Epidermal melanocyte (primary cell): Measurements from ENCODE around the gene ADAT3.
"Not testable (repeated sequence)": the region's sequence is repeated elsewhere in the genome, so short reads cannot be mapped to it uniquely, and the experiment has no call there.

Experiments used
- DNase-seq: peaks from one replicate; pipeline ENCODE4 v3.0.0; 2011; ENCODE audit warnings: low spot score; ENCODE audit not compliant: insufficient read length

ADAT3 gene

DNA sequence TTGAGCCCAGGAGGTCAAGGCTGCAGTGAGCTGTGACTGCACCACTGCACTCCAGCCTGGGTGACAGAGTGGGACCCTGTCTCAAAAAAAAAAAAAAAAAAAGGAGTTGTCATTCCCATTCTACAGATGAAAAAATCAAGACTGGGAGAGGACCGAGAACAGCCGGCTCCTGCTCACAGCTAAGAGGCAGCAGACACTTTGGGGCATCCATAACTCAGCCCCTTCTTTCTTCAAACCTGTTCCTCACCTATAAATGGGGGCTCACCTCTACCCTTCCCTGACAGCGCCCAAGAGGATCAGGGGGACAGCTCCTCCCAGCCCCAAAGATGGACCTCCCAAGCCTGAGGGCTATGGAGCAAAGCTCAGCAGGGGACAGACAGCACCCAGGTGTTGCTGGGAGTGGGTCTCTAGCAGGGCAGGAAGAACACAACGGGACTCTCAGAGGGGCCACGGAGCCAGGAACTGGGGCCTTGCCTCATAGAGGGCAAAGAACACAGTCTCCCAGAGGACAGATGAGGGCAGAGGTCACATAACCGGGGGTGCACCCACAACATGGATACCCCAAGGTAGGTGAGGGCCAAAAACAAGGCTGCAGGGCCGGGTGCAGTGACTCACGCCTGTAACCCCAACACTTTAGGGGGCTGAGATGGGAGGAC is 38.4 kb upstream of the ADAT3 start:
- DNase-seq: no peak

DNA sequence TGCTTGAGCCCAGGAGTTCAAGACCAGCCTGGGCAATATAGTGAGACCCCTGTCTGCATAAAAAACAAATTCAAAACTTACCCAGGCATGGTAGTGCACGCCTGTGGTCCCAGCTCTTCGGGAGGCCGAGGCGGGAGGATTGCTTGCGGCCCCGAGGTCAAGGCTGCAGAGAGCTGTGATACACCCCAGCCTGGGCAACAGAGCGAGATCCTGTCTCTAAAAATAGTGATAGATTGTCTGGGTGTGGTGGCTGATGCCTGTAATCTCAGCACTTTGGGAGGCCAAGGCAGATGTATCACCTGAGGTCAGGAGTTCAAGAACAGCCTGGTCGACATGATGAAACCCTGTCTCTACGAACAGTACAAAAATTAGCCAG is 37.9 kb upstream of the ADAT3 start:
- no peak for DNase-seq

DNA sequence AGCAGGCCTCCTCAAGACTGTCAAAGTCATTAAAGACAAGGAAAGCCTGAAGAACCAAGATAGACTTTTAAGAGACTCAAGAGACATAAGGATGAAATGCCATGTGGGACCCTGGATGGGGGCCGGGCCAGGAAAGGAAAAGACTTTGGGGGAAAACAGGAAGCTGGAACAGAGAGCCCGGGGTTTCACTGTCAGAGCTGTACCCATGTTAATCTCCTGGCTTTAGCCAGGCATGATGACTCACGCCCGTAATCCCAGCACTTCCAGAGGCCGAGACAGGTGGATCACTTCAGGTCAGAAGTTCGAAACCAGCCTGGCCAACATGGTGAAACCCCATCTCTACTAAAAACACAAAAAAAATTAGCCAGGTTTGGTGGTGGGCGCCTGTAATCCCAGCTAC is 36.2 kb upstream of the ADAT3 start:
- DNase-seq: no peak

DNA sequence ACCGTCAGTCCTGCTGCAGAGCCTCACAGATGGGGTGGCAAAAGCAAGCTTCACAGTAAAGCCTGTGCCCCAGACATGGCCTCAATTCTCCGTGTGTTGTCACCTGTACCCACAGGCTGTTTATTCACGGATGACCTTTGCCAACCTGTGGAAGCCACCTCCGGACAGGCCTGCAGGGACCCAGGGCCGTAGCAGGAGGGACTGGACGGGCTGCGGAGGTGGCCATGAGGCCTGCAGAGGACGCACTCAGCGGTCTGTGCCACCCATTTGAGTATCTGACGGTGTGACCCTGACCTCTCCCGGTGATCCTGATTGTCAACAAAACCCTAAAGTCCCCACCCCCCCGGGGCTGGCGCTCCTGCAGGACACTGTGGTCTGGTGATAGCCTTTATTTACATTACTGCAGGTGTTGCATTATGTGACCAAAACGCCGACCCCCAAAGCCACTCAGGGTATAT is 34.0 kb upstream of the ADAT3 start:
- no peak for DNase-seq

DNA sequence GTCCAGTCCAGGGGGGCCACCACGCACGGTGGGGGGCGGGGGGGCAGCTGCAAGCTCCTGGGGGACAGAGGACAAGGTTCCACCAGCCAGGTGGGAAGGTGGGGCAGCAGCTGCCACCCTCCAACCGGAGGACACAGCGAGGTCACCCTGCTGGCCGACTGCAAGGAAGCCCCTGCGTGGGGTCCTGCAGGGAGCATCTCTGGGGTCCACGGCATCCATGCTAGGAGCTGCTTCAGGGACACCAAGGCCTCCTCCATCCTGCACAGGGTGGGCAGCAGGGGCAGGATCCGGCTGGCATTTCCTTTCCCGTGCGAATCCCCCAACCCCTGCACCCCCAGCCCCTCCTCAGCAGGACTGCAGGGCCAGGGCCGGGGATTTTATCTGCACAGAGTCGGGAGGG is 33.6 kb upstream of the ADAT3 start:
- no peak for DNase-seq

DNA sequence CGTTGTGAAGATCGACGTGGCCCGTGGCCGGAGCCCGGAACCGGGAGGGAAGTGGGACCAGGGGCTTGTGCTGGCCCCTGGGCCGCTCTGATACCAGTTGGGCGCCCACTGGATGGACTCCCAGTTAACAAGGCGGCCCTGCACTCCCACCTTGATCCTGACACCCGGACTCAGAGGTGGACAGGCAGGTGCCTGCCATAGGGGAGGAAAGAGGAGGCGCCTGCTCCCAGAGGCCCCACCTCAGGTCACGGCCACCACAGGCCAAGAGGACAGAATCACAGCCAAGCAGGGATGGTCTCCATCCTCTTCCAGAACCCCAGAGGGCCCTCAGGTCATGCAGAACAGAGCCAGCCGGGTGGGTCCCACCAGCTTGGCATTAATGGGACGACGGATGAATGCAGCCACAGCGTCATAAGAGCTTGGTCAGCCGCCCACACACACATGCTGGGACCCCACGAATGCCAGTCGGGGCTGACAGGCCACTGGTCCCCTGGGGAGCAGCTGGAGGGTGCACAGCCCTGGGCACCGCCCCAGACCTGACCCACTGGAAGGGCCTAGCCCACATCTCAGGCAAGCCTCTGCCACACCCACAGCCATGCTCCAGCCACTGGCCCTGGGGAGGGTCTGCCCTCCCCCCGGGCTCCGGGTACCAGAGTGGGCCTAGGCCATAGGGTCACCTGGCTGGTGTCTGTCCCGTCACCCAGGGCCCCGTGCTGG is 32.2 kb upstream of the ADAT3 start:
- no peak for DNase-seq

DNA sequence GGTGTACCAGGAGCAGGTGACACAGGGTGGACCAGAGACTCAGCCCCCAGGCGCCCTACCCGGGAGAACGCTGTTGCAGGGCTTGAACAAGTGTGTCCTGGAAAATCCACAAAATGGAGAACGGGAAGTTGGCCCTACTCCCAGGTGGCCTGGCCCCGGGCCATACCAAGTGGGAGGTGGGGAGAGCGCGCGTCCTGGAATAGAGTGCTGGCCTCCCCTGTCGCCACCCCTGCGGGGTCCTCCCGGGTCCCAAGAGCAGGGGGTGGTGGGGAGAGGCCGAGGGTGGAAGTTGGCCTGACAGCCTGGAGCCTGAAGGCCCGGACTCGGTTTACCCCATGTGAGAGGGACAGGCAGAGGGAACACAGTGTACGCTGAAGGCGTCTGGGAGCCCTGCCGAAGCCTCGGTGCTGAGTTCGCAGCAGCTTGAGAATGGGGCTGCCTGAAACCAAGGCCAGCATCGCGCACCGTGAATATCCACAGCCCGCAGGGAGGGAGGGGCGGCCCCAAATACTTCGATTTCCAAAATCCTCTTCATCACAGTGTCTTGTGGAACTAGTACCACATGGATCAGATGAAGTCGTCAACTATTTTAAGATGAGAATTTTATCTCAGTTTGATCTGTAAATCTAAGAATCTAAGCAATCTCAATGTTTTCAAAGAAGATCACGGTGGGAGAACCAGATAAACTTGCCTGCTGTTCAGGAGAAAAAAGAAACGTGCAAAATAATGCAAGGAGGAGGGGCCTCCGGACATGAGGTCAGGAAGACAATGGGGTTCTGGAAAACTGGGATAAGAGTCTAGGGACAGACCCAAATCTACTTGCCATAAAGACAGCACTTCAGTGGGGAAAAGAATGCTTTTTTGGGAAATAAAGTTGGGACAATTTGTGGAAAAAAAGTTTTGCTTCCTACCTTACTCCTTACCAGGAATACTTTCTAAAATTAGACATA is 31.4 kb upstream of the ADAT3 start:
- DNase-seq: peak; percentile 10

DNA sequence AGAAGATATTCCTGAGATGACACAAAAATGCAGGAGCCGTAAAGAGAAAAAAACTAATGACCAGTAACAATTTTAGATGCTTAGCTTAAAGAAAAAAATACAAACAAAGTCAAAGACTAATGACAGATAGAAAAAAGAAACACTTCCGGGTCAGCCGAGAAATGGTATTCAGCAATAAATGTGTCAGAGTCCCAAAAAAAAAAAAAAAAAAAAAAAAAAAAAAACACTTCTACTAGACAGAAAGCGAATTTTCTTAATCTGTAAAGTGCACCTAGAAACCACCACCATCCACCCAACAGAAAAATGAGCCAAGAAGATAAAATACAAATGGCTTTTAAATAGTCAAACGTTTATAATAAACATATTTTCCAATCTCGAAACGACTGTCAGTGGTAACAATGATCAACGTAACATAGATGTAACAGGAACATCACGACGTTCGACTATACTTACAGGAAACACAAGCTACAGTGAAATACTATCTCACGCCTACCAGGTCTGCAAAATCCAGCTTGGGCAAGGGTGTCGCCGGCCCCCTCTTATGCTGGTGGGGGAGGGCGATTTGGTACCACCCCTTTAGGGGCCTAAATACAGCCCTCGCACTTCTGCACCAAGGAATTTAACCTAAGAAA is 30.5 kb upstream of the ADAT3 start:
- peak; percentile 15 for DNase-seq

DNA sequence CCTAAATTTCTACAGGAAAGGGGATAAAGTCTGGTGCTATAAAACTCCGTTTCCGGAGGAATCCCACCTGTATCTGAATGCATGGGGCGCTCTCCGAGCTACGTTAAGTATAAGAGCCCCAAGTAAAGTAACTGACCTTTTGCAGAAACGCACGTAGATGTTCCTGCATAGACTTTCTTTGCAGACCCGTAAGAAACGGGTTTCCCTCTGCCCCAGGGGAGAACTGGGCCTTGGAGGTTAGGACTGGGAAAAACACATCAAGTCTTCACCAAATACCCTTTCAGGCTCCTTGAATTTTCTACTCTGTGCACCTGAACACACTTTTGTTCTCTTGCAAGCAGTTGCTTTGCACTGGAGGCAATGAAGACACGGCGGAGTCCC is 29.9 kb upstream of the ADAT3 start:
- DNase-seq: peak; percentile 11

DNA sequence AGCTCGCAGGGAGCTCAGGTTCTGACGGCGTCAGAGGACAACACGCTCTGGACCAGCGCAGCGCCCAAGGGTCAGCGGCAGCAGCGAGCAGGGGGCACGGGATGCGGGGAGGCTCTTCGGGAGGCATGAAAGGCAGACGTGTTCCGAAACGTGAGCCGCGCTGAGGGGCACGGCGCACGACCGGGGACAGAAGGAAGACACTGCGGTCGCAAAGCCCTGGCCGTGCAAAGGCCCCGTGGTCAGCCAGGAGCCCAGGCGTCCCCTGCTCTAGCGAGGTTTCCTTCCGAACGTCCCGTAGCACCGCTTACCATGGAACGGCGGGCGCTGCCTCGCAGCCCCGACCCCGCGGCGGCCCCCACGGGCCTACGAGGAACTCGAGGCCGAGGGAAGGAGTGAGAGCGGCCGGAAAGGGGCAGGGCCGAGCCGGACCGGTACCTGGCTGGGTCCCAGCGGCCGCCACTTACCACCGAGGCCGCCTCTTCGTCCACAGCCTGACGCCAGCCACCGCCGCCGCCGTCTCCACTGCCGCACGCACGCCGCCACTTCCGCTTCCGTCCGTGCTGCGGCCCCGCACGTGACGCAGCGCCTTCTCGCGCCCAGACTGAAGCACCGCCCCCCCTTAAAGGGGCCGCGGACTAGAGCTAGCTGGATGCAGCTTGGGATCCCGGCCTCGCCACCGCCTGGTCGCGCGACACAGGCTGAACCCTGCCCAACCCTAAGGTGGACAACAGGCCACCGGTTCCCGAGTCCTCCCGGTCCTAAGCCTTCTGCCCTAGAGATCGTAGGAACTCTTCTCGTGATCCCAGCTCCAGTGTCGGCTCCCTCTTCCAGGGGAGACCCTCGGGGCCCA is 29.3 kb upstream of the ADAT3 start:
- peak; percentile 94 for DNase-seq

DNA sequence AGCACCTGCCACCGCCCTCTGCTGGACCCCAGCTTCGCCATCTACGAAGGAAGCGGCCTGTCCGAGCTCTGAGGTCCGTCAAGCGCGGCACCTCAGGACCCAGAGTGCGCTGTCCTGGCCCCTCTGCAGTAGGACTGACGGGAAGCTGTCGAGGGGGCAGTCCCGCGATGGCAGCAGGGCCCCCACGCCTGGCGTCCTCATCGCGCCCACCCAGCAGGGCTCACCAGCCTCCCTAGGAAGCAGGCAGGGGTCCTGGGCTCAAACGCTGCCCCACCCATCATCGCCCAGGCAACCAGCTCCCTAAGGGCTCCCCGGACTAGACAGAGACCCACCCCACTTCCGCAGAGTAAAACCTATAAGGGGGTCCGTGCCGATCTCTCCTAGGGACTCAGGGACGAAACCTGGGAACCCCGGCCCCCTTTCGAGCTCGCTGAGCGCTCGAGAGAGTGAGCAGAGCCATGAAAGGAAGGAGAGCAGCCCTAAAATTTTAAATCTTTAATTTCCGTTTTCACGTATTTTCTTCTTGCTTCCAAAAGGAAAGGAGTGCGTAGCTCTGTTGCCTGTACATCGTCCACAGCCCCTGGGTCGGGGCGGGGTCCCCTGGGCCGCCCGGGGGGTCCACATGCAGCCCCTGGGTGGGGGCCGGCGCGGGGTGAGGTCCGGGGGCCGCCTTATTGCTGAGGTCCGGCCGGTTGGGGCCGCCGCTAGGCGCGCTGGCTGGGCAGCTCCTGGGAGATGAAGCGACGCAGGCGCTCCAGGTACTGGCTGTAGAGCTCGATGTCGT is 28.5 kb upstream of the ADAT3 start:
- DNase-seq: not testable (repeated sequence)

DNA sequence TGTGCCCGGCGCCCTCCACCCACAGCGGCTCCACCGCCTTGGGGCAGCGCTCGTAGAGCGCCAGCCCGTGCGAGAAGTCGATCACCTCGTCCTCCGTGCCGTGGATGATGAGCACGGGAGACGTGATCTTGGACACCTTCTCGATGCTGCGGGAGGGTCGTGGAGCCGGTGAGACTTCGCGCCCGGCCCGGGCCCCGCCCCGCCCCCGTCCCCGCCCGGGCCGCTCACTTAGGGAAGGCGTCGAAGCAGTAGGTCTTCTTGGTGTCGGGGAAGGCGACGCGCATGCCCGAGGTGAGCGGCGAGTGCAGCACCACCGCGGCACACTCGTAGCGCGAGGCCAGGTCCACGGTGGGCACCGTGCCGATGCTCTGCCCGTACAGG is 27.9 kb upstream of the ADAT3 start:
- not testable (repeated sequence) for DNase-seq

DNA sequence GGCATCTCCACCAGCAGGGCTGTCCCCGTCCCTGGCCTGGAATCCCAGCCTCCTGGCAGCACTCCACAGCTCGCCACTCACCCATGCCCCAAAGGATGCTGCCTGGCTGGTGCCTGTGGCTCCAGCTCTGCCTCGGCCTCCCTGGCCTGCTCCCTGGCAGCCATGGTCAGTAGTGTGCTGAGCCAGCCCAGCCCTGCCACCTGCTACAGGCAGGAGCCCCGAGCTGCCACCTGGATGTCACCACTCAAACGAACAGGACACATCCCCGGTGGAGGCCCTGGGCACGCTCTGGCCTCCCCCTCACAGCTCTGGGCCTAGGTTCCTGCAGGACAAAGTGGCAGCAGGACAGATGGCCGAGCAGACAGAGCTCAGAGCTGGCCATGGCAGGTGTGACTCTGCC is 26.6 kb upstream of the ADAT3 start:
- DNase-seq: not testable (repeated sequence)

DNA sequence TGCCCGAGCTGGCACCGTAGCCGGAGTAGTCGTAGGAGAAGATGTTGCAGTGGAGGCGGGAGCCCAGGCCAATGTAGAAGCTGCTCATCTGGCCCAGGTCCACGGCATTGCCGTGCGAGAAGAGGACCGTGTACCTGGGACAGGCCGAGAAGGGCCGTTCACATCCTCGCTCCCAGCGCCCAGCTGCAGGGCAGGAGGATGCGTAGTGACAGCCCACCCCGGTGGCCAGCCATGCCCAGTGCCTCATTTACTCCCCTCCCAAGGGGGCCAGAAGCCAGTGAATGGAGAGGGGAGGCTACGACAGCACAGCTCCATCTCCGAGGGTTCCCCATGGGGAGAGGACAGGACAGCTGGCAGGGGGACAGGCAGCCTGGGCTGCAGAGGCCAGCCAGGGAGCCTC is 25.2 kb upstream of the ADAT3 start:
- DNase-seq: not testable (repeated sequence)

DNA sequence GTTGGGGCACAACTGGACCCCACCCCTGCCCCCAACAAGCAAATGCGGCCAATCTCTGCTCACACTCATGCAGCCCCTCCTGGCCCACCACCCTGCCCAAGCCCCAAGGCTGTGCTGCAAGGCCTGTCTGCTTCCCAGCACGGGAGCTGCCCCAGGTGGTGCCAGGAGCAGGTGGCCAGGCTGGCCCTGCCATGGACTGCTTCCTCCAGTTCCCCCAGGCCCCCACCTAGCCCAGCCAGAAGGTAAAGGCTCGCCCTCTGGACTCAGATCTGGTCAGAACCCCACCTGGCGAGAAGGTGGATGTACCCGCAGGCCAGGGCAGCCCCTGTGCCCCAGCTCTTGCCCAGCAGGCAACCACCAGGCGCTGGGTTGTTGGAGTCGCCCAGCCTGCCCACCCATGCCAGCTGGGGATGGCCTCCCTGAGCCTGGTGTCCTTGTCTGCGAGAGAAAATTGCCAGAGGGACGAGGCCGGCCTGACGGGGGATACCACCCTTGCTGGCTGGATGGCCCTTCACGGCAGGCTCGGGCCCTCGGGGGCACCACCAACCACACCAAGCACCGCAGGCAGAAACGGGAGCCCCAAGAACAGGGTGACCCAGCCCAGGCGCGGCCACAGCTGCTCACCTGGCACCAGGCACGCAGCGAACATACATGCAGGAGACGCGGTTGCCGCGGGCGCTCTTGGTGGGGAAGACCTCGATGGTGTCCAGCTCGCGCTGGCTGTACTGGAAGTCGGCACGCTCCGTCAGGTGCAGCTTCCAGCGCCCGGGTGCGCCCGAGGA is 24.4 kb upstream of the ADAT3 start:
- DNase-seq: peak; percentile 7

DNA sequence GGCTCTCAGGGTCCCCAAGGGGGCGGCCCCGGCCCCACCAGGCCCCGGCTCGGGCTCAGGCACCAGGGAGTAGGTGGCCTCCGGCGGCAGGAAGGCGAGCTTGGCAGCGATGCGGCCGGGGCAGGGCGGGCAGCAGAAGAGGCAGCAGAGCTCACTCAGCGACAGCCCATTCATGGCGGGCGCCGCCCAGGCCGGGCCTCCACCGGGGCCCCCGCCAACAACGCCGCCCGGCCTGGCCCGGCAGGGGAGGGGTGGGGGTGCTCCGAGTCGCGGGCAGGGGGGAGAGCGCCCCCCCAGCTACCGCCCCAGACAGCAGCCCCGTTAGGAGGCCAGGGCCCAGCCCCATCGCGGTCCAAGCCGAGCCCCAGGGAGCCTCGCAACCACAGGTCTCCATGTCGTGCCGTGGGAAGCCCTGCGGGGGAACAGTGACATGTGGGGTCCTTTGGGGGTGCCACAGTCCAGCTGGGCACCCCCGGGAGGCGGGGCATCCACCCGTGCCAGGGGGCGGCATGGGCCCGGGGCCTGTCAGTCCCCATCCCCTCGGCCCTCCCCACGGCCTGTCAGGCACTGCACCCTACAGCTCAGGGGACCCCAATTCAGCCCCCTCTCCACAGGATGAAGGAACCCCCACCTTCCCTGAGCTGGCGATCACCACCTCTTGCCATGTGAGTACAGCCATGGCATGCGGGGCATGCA is 23.7 kb upstream of the ADAT3 start:
- not testable (repeated sequence) for DNase-seq

DNA sequence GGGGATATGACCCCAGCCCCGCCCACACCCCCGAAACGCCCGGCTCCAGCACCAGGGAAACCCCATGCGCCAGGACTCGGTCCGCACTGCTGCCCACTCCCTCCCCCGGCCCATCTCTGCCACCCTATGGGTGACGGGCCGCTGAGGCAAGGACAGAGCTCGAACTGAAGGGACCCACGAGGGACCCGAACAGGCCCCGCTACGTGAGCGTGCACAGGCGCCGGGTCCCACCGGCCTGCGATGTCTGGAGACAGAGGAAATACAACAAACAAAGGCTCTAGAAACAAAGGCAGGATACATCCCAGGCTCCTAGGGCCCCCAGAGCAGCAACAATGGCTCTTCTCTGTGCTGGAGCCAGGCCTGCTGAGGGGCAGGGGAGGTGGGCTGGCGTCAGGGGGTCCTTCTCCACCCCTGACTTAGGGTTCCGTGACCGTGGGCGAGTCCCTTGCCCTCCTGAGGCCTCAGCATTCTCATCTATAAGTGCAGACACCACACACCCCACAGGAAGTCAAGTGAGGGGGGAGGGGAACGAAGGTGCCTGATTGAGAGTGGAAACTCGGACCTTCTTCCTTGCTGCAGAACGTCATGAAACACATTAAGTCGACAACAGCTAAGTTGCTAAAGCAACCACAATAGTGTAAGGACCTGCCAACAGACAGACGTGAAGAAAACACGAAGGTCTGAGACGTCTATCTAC is 23.0 kb upstream of the ADAT3 start:
- peak; percentile 13 for DNase-seq
